SK-N-SH treated with all-trans-retinoic acid at 6 μM for 48 hours (cell line): ENCODE data around the gene ZNF444.
A peak's percentile ranks its signal among the peaks of the same experiment; 100 is the strongest.
"Not testable (repeated sequence)": the region's sequence is repeated elsewhere in the genome, so short reads cannot be mapped to it uniquely, and the experiment has no call there.

Source experiments
- ATAC-seq: fragments of 200-7000 bp; cut with Tn5 transposase; 3 replicates; pipeline ENCODE4 v1.9.1; 2020; ENCODE audit warnings: mild to moderate bottlenecking, moderate library complexity
- ARNTL ChIP-seq: fragments of 450-650 bp; formaldehyde crosslinking; IDR thresholded peaks from 2 replicates; pipeline ENCODE4 v1.5.0; 2020; ENCODE audit warnings: low read depth, mild to moderate bottlenecking, moderate library complexity, borderline replicate concordance
- BACH2 ChIP-seq: fragments of 250-450 bp; sonication (Bioruptor Pico); IDR thresholded peaks from 2 replicates; pipeline ENCODE4 v1.9.0; 2021; ENCODE audit warnings: mild to moderate bottlenecking, borderline replicate concordance
- CSDC2 ChIP-seq: fragments of 250-450 bp; sonication (Bioruptor Pico); IDR thresholded peaks from 2 replicates; pipeline ENCODE4 v1.5.0; 2020; ENCODE audit warnings: mild to moderate bottlenecking, moderate library complexity
- ESRRG ChIP-seq: fragments of 250-450 bp; sonication (Bioruptor Pico); IDR thresholded peaks from 2 replicates; pipeline ENCODE4 v1.6.1; 2021; ENCODE audit warnings: mild to moderate bottlenecking
- GLIS3 ChIP-seq: fragments of 250-450 bp; sonication (Bioruptor Pico); IDR thresholded peaks from 2 replicates; pipeline ENCODE4 v1.5.0; 2020; ENCODE audit warnings: mild to moderate bottlenecking, moderate library complexity
- ISL1 ChIP-seq: fragments of 250-450 bp; sonication (Bioruptor Pico); IDR thresholded peaks from 2 replicates; pipeline ENCODE4 v2.1.2; 2022; ENCODE audit warnings: mild to moderate bottlenecking, moderate library complexity
- OSR1 ChIP-seq: fragments of 250-450 bp; sonication (Bioruptor Pico); IDR thresholded peaks from 2 replicates; pipeline ENCODE4 v1.8.0; 2022; ENCODE audit warnings: moderate library complexity, mild to moderate bottlenecking, inconsistent platforms
- PPARA ChIP-seq: fragments of 250-450 bp; sonication (Bioruptor Pico); IDR thresholded peaks from 2 replicates; pipeline ENCODE4 v1.5.0; 2020; ENCODE audit warnings: mild to moderate bottlenecking, borderline replicate concordance
- RARB ChIP-seq: fragments of 250-450 bp; sonication (Bioruptor Pico); IDR thresholded peaks from 2 replicates; pipeline ENCODE4 v1.8.0; 2021; ENCODE audit warnings: mild to moderate bottlenecking, moderate library complexity
- SNAI2 ChIP-seq: fragments of 250-450 bp; sonication (Bioruptor Pico); IDR thresholded peaks from 2 replicates; pipeline ENCODE4 v1.5.0; 2020; ENCODE audit warnings: mild to moderate bottlenecking, moderate library complexity
- TCF4 ChIP-seq: fragments of 250-450 bp; sonication (Bioruptor Pico); IDR thresholded peaks from 2 replicates; pipeline ENCODE4 v1.8.0; 2021; ENCODE audit warnings: mild to moderate bottlenecking, moderate library complexity, borderline replicate concordance
- TOX ChIP-seq: fragments of 250-450 bp; sonication (Bioruptor Pico); IDR thresholded peaks from 2 replicates; pipeline ENCODE4 v1.8.0; 2021; ENCODE audit warnings: mild to moderate bottlenecking, moderate library complexity, borderline replicate concordance
- ZC3H10 ChIP-seq: fragments of 250-450 bp; sonication (Bioruptor Pico); IDR thresholded peaks from 2 replicates; pipeline ENCODE4 v1.5.1; 2021; ENCODE audit warnings: mild to moderate bottlenecking, moderate library complexity
- ZFP3 ChIP-seq: fragments of 250-450 bp; sonication (Bioruptor Pico); IDR thresholded peaks from 2 replicates; pipeline ENCODE4 v1.5.0; 2020; ENCODE audit warnings: mild to moderate bottlenecking, moderate library complexity
- ZNF565 ChIP-seq: fragments of 450-650 bp; formaldehyde crosslinking; conservative IDR thresholded peaks from 2 replicates; pipeline ENCODE4 v1.5.0; 2020; ENCODE audit warnings: low read depth, mild to moderate bottlenecking, moderate library complexity
- ZNF70 ChIP-seq: fragments of 450-650 bp; formaldehyde crosslinking; IDR thresholded peaks from 2 replicates; pipeline ENCODE4 v1.5.0; 2020; ENCODE audit warnings: mild to moderate bottlenecking, moderate library complexity
- ZNF8 ChIP-seq: fragments of 450-650 bp; formaldehyde crosslinking; IDR thresholded peaks from 2 replicates; pipeline ENCODE4 v1.5.0; 2020; ENCODE audit warnings: mild to moderate bottlenecking, moderate library complexity
- TF ChIP-seq, protein P1 (sequence below): fragments of 250-450 bp; sonication (Bioruptor Pico); IDR thresholded peaks from 2 replicates; pipeline ENCODE4 v1.5.1; 2021; ENCODE audit warnings: mild to moderate bottlenecking, moderate library complexity
- TF ChIP-seq, protein P2 (sequence below): fragments of 250-450 bp; sonication (Bioruptor Pico); IDR thresholded peaks from 2 replicates; pipeline ENCODE4 v1.8.0; 2020; ENCODE audit warnings: mild to moderate bottlenecking, moderate library complexity, borderline replicate concordance
- TF ChIP-seq, protein P3 (sequence below): fragments of 250-450 bp; sonication (Bioruptor Pico); IDR thresholded peaks from 2 replicates; pipeline ENCODE4 v1.5.1; 2020; ENCODE audit warnings: low read depth, mild to moderate bottlenecking, moderate library complexity
- TF ChIP-seq, protein P4 (sequence below): fragments of 250-450 bp; sonication (Bioruptor Pico); IDR thresholded peaks from 2 replicates; pipeline ENCODE4 v1.5.0; 2020; ENCODE audit warnings: mild to moderate bottlenecking, moderate library complexity

The ZNF444 gene

DNA sequence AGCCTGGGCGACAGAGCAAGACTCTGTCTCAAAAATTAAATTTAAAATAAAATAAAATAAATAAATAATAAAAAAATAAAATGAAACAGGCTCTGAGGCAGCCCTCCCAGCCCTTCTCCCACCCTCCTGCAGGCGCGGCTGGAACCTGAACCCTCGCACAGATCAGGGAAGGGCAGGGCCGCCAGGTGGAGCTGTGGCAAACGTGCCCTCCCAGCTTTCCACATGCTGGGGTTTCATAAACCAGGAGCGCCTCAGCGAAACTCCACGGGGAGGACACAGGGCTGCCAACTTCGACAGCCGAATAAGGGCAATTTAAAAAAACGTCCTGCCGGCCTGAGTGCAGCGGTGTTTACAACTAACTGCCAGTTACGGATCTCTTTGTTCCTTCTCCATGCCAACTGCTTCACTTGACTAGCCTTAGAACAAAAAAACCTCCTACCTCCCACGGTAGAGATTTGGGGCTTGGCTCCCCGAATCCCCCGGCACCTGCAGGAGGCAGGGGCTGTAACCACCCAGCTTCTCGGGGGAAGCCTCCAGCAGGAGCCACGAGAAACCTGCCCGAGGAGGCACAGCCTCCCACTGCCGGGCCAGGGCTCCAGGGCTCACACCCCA lies 35.9 kb upstream of the ZNF444 start:
- no peak for TF ChIP-seq ISL1 (CRISPR knock-in tag)
- no peak for TF ChIP-seq RARB (CRISPR knock-in tag)
- TF ChIP-seq TOX: no peak
- TF ChIP-seq, protein P1, sequence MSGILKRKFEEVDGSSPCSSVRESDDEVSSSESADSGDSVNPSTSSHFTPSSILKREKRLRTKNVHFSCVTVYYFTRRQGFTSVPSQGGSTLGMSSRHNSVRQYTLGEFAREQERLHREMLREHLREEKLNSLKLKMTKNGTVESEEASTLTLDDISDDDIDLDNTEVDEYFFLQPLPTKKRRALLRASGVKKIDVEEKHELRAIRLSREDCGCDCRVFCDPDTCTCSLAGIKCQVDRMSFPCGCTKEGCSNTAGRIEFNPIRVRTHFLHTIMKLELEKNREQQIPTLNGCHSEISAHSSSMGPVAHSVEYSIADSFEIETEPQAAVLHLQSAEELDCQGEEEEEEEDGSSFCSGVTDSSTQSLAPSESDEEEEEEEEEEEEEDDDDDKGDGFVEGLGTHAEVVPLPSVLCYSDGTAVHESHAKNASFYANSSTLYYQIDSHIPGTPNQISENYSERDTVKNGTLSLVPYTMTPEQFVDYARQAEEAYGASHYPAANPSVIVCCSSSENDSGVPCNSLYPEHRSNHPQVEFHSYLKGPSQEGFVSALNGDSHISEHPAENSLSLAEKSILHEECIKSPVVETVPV (CRISPR knock-in tag): no peak
- TF ChIP-seq BACH2 (CRISPR knock-in tag): no peak
- no peak for TF ChIP-seq GLIS3 (CRISPR knock-in tag)
- TF ChIP-seq CSDC2 (CRISPR knock-in tag): no peak
- TF ChIP-seq ZNF8 (CRISPR knock-in tag): no peak
- TF ChIP-seq, protein P2, sequence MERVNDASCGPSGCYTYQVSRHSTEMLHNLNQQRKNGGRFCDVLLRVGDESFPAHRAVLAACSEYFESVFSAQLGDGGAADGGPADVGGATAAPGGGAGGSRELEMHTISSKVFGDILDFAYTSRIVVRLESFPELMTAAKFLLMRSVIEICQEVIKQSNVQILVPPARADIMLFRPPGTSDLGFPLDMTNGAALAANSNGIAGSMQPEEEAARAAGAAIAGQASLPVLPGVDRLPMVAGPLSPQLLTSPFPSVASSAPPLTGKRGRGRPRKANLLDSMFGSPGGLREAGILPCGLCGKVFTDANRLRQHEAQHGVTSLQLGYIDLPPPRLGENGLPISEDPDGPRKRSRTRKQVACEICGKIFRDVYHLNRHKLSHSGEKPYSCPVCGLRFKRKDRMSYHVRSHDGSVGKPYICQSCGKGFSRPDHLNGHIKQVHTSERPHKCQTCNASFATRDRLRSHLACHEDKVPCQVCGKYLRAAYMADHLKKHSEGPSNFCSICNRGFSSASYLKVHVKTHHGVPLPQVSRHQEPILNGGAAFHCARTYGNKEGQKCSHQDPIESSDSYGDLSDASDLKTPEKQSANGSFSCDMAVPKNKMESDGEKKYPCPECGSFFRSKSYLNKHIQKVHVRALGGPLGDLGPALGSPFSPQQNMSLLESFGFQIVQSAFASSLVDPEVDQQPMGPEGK (CRISPR knock-in tag): no peak
- TF ChIP-seq, protein P3, sequence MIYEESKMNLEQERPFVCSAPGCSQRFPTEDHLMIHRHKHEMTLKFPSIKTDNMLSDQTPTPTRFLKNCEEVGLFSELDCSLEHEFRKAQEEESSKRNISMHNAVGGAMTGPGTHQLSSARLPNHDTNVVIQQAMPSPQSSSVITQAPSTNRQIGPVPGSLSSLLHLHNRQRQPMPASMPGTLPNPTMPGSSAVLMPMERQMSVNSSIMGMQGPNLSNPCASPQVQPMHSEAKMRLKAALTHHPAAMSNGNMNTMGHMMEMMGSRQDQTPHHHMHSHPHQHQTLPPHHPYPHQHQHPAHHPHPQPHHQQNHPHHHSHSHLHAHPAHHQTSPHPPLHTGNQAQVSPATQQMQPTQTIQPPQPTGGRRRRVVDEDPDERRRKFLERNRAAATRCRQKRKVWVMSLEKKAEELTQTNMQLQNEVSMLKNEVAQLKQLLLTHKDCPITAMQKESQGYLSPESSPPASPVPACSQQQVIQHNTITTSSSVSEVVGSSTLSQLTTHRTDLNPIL (CRISPR knock-in tag): no peak
- no peak for TF ChIP-seq ESRRG (CRISPR knock-in tag)
- no peak for TF ChIP-seq OSR1 (CRISPR knock-in tag)
- TF ChIP-seq, protein P4, sequence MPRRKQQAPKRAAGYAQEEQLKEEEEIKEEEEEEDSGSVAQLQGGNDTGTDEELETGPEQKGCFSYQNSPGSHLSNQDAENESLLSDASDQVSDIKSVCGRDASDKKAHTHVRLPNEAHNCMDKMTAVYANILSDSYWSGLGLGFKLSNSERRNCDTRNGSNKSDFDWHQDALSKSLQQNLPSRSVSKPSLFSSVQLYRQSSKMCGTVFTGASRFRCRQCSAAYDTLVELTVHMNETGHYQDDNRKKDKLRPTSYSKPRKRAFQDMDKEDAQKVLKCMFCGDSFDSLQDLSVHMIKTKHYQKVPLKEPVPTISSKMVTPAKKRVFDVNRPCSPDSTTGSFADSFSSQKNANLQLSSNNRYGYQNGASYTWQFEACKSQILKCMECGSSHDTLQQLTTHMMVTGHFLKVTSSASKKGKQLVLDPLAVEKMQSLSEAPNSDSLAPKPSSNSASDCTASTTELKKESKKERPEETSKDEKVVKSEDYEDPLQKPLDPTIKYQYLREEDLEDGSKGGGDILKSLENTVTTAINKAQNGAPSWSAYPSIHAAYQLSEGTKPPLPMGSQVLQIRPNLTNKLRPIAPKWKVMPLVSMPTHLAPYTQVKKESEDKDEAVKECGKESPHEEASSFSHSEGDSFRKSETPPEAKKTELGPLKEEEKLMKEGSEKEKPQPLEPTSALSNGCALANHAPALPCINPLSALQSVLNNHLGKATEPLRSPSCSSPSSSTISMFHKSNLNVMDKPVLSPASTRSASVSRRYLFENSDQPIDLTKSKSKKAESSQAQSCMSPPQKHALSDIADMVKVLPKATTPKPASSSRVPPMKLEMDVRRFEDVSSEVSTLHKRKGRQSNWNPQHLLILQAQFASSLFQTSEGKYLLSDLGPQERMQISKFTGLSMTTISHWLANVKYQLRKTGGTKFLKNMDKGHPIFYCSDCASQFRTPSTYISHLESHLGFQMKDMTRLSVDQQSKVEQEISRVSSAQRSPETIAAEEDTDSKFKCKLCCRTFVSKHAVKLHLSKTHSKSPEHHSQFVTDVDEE: no peak
- no peak for TF ChIP-seq ZNF70
- TF ChIP-seq TCF4 (CRISPR knock-in tag): no peak
- TF ChIP-seq ZFP3 (CRISPR knock-in tag): no peak
- no peak for TF ChIP-seq ARNTL (CRISPR knock-in tag)
- TF ChIP-seq SNAI2: no peak
- ATAC-seq: peak; percentile 57; the same call in 2 of the 3 replicates

DNA sequence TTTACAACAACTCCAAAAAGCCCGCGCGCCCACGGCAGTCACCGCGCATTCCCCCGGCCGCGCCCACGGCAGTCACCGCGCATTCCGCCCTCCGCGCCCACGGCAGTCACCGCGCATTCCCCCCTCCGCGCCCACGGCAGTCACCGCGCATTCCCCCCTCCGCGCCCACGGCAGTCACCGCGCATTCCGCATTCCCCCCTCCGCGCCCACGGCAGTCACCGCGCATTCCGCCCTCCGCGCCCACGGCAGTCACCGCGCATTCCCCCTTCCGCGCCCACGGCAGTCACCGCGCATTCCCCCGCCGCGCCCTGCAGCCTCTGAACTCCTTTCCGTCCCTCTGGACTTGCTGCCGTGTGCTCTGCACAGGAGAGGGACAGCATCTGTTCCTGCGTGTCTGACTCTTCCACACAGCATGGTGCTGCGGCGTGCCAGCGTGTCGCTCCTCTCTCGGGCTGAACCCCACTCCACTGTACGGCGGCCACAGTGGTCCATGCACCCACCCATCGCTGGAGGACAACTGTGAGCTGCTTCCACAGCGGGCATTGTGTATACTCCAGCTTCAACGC lies 35.2 kb upstream of the ZNF444 start:
- not testable (repeated sequence) for ATAC-seq

DNA sequence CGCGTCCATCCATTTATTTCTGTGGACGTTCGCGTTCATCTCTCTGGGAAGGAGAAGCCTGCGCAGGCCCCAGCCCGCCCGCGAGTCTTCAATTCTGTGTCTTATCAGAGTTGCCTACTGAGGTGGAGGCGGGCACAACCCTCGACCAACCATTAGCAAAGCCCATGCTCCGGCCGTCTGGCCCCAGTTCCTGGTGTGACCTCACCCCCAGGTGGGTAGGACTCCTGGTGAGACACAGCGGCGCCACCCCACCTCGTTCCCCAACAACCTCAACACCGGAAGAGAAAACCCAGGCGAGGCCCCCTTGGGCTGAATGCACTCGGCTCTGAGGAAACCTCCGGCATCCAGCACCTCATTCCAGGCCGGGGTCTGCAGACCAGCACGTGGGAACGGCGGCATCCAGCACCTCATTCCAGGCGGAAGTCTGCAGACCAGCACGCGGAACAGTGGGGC lies 34.7 kb upstream of the ZNF444 start:
- TF ChIP-seq GLIS3 (CRISPR knock-in tag): no peak
- no peak for TF ChIP-seq OSR1 (CRISPR knock-in tag)
- no peak for TF ChIP-seq BACH2 (CRISPR knock-in tag)
- TF ChIP-seq ARNTL (CRISPR knock-in tag): no peak
- TF ChIP-seq ZC3H10 (CRISPR knock-in tag): no peak
- no peak for TF ChIP-seq ESRRG (CRISPR knock-in tag)
- TF ChIP-seq SNAI2: no peak
- TF ChIP-seq, protein P3 (CRISPR knock-in tag): no peak
- TF ChIP-seq, protein P1 (CRISPR knock-in tag): no peak
- no peak for TF ChIP-seq ISL1 (CRISPR knock-in tag)
- TF ChIP-seq CSDC2 (CRISPR knock-in tag): no peak
- TF ChIP-seq, protein P2 (CRISPR knock-in tag): no peak
- TF ChIP-seq ZNF70: no peak
- TF ChIP-seq TOX: no peak
- TF ChIP-seq ZFP3 (CRISPR knock-in tag): no peak
- no peak for TF ChIP-seq PPARA (CRISPR knock-in tag)
- TF ChIP-seq ZNF565: no peak
- ATAC-seq: no peak
